Endothelial cell of umbilical vein (primary cell): ENCODE data around the gene CRB1.

ENCODE experiments used
- CTCF ChIP-seq, 2 donors: IDR thresholded peaks; 1 replicate in 1 of 2; 2 replicates in 1 of 2; pipeline ENCODE4 v1.5.1; 2011; ENCODE audit warnings: low read length in 2 of 2, mild to moderate bottlenecking in 2 of 2, moderate library complexity in 2 of 2, control low read depth in 1 of 2, inconsistent platforms in 1 of 2, low read depth in 1 of 2; ENCODE audit not compliant: insufficient read depth in 1 of 2; ENCODE audit errors: extremely low read depth in 1 of 2
- EZH2 ChIP-seq: IDR thresholded peaks from 2 replicates; pipeline ENCODE4 v1.6.1; 2012; ENCODE audit warnings: borderline replicate concordance, low read depth, mild to moderate bottlenecking, moderate library complexity, low read length, inconsistent platforms; ENCODE audit not compliant: severe bottlenecking
- JUN ChIP-seq: IDR thresholded peaks from 2 replicates; pipeline ENCODE4 v1.6.1; 2011; ENCODE audit warnings: borderline replicate concordance, low read depth; ENCODE audit not compliant: insufficient read length, insufficient read depth
- MAX ChIP-seq: IDR thresholded peaks from 2 replicates; pipeline ENCODE4 v1.6.1; 2011; ENCODE audit not compliant: insufficient read depth, insufficient read length
- MYC ChIP-seq: IDR thresholded peaks from one replicate; pipeline ENCODE4 v1.6.1; 2011; ENCODE audit warnings: mild to moderate bottlenecking, low read depth, low read length
- POLR2A ChIP-seq: IDR thresholded peaks from 2 replicates; pipeline ENCODE4 v1.6.1; 2012; ENCODE audit warnings: low read depth, mild to moderate bottlenecking, control low read depth, low read length
- POLR2AphosphoS5 ChIP-seq: IDR thresholded peaks from 2 replicates; pipeline ENCODE4 v1.6.1; 2012; ENCODE audit warnings: low read depth, mild to moderate bottlenecking, control low read depth, low read length, moderate library complexity; ENCODE audit not compliant: insufficient read depth

DNA sequence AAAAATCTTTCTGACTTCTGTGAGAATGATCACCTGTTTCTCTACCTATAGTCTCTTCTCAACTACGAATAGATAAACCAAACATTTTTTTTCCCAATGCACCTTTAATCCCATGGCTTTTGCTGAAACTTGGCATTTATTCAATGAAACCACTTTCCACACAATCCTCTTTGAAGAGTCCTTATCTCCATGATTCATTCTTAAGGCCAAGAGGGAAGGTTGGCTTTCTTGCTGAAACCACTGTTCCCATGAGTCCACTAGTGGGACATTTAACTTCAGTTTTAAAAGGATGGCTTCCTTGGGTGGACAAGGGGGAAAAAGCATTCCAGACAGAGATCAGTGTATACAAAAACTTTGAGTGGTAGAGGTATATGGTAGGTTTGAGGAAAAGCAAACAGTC lies 73.6 kb downstream of the CRB1 start:
- TF ChIP-seq CTCF (IDR thresholded peaks at IDR 0.05; ENCODE audit: extremely low read depth in 1 of 2, insufficient read depth in 1 of 2, low read depth in 1 of 2, low read length in 2 of 2) (no peak), EZH2 (no peak), POLR2AphosphoS5 (no peak), MYC (no peak), JUN (no peak), POLR2A (no peak), MAX (no peak)
